ENCODE measurements around the gene MAP2K3.

DNA sequence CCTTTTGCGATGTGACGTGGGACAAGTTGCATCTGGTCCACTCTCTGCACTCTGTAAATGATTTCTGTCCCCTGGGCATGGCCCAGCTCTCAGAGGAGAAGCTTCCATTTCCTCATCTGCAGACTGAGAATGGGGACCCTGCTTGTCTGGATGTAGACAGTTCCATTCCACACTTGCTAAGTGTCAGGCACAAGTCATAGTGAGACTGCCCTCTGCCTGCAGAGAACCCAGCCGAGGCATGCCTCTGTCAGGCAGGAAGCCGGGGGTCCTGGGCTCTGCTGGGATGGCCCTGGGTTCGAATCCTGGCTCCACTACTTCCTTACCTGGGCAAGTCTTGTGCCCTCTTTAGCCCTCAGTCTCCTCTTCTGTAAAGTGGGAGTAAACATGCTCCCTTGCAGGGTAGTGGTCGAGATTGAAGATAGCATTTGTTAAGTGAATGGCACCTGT lies 4.1 kb downstream of the MAP2K3 start:
- TF ChIP-seq EP300 (IDR thresholded peaks at IDR 0.05) (no peak), POLR2A (IDR thresholded peaks at IDR 0.05) (no peak)

Measured in ovary (tissue), 1 donor.